ENCODE data around the gene SMG6.

- TF ChIP-seq, protein P1, sequence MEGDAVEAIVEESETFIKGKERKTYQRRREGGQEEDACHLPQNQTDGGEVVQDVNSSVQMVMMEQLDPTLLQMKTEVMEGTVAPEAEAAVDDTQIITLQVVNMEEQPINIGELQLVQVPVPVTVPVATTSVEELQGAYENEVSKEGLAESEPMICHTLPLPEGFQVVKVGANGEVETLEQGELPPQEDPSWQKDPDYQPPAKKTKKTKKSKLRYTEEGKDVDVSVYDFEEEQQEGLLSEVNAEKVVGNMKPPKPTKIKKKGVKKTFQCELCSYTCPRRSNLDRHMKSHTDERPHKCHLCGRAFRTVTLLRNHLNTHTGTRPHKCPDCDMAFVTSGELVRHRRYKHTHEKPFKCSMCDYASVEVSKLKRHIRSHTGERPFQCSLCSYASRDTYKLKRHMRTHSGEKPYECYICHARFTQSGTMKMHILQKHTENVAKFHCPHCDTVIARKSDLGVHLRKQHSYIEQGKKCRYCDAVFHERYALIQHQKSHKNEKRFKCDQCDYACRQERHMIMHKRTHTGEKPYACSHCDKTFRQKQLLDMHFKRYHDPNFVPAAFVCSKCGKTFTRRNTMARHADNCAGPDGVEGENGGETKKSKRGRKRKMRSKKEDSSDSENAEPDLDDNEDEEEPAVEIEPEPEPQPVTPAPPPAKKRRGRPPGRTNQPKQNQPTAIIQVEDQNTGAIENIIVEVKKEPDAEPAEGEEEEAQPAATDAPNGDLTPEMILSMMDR (conservative IDR thresholded peaks at IDR 0.05 in 1 of 2, IDR thresholded peaks at IDR 0.05 in 1 of 2; ENCODE audit: extremely low read depth in 1 of 2, insufficient read depth in 1 of 2, low read depth in 1 of 2, low read length in 2 of 2), result no peak
- TF ChIP-seq EZH2 (IDR thresholded peaks at IDR 0.05; ENCODE audit: borderline replicate concordance, low read length), result no peak
Observed at GRCh38 chr17:2123375-2124251, 180.0 kb downstream of the SMG6 start.

All from mammary epithelial cell (primary cell).